HepG2 (cell line): ENCODE data around the gene LRSAM1. TPM values are rescaled to one million over a fixed set of nuclear protein-coding genes. Genes with fewer than 3 reads are reported as not detected.
A peak's percentile ranks its signal among the peaks of the same experiment; 100 is the strongest.

ENCODE experiments used
- DNMT3B ChIP-seq: conservative IDR thresholded peaks from 2 replicates; pipeline ENCODE4 v1.6.1; 2016; ENCODE audit warnings: missing biosample characterization, control low read depth
- JUND ChIP-seq: sonication (generic); formaldehyde crosslinking; IDR thresholded peaks from 2 replicates; pipeline ENCODE4 v1.8.0; 2022; ENCODE audit warnings: mild to moderate bottlenecking, missing genetic modification reagents
- KLF13 ChIP-seq: sonication (generic); formaldehyde crosslinking; IDR thresholded peaks from 2 replicates; pipeline ENCODE4 v1.4.0; 2020; ENCODE audit warnings: mild to moderate bottlenecking, missing genetic modification reagents
- RARA ChIP-seq: IDR thresholded peaks from 2 replicates; pipeline ENCODE4 v1.6.1; 2016; ENCODE audit warnings: missing genetic modification reagents, missing compliant biosample characterization
- RCOR2 ChIP-seq: IDR thresholded peaks from 2 replicates; pipeline ENCODE4 v1.6.1; 2016; ENCODE audit warnings: missing biosample characterization, missing genetic modification reagents
- SMARCE1 ChIP-seq: fragments of 450-650 bp; IDR thresholded peaks from 2 replicates; pipeline ENCODE4 v1.6.1; 2017; ENCODE audit warnings: borderline replicate concordance
- SRSF4 ChIP-seq: fragments of 200-400 bp; formaldehyde crosslinking; IDR thresholded peaks from one replicate; pipeline ENCODE4 v1.6.1; 2018; ENCODE audit warnings: mild to moderate bottlenecking, low read depth, low read length, moderate library complexity; ENCODE audit not compliant: poor library complexity, severe bottlenecking
- YEATS2 ChIP-seq: sonication (generic); formaldehyde crosslinking; IDR thresholded peaks from 2 replicates; pipeline ENCODE4 v1.4.0; 2020; ENCODE audit warnings: missing genetic modification reagents, borderline replicate concordance
- ZFP1 ChIP-seq: IDR thresholded peaks from 2 replicates; pipeline ENCODE4 v1.6.1; 2016
- ZNF207 ChIP-seq: fragments of 450-650 bp; IDR thresholded peaks from 2 replicates; pipeline ENCODE4 v1.6.1; 2016; ENCODE audit warnings: antibody characterized with exemption, borderline replicate concordance
- ZNF3 ChIP-seq: IDR thresholded peaks from 2 replicates; pipeline ENCODE4 v1.7.0; 2017; ENCODE audit warnings: inconsistent platforms
- ZNF44 ChIP-seq: sonication (generic); formaldehyde crosslinking; IDR thresholded peaks from 2 replicates; pipeline ENCODE4 v1.5.1; 2020; ENCODE audit warnings: mild to moderate bottlenecking, missing genetic modification reagents
- ZNF530 ChIP-seq: sonication (generic); formaldehyde crosslinking; IDR thresholded peaks from 2 replicates; pipeline ENCODE4 v1.5.0; 2020; ENCODE audit warnings: low read depth, mild to moderate bottlenecking, missing genetic modification reagents
- polyA plus RNA-seq, 8 experiments: library from polyadenylated mRNA; depleted of rRNA in 3 of 8; stranded (reverse) in 7 of 8; unstranded in 1 of 8; fragments of >200 nt; fragmentation: Illumina TruSeq in 4 of 8; extraction: Trizol in 4 of 8; gene quantifications; 2 replicates each; pipeline versions ENCODE4 v1.2.1 to v1.2.3, GENCODE V29; 2011 to 2016; ENCODE audit warnings: low read depth in 4 of 8, missing spikeins in 1 of 8, mixed read lengths in 1 of 8; ENCODE audit not compliant: insufficient read depth in 1 of 8
- total RNA-seq, 5 experiments: library from RNA; depleted of rRNA; stranded (reverse); fragments of >200 nt; fragmentation: Illumina TruSeq; extraction: Trizol; gene quantifications; 2 replicates each; pipeline ENCODE4 v1.2.3, GENCODE V29; 2016; ENCODE audit warnings: low read depth in 1 of 5
- TF ChIP-seq, protein P1 (sequence below): sonication (generic); formaldehyde crosslinking; IDR thresholded peaks from 2 replicates; pipeline ENCODE4 v1.4.0; 2020; ENCODE audit warnings: missing genetic modification reagents
- TF ChIP-seq, protein P2 (sequence below): sonication (generic); formaldehyde crosslinking; IDR thresholded peaks from 2 replicates; pipeline ENCODE4 v1.8.1; 2022; ENCODE audit warnings: low read depth, mild to moderate bottlenecking, missing genetic modification reagents
- TF ChIP-seq, protein P3 (sequence below): sonication (generic); formaldehyde crosslinking; conservative IDR thresholded peaks from 2 replicates; pipeline ENCODE4 v1.5.0; 2020; ENCODE audit warnings: missing genetic modification reagents
- TF ChIP-seq, protein P4 (sequence below): sonication (generic); formaldehyde crosslinking; IDR thresholded peaks from 2 replicates; pipeline ENCODE4 v1.5.0; 2020; ENCODE audit warnings: mild to moderate bottlenecking, missing genetic modification reagents, moderate library complexity

Gene LRSAM1
- total and polyA plus RNA-seq, 2 of the 13 experiments (the other 11 are each of a cell fraction or from before 2014, with no cell fraction given): 8.7 to 10.2 TPM

DNA sequence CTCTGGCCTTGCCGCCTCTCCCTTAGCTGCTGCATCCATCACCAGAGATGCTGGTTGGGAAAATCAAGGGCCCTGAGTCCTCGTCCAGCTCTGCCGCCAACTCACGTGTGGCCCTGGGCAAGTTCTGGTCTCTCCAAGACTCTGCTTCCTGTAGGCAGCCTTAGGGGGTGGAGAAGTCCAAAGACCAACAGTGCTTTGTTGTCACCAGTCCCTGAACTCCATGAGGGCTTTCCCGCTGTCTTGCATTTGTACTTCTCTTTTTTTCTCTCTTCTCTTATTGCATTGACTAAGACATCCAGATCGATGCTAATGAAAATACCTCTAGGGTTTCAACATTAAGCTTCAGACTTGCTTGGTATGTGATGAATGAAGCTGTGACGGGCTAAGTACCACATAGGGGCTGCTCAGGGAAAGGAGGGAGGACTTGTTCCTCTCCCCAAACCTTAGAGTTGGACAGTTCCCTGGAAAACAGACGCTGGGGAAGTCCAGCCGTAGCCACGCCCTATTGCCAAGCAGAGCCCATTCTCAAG is 97.1 kb downstream of the LRSAM1 start (continued):
- TF ChIP-seq, protein P1, sequence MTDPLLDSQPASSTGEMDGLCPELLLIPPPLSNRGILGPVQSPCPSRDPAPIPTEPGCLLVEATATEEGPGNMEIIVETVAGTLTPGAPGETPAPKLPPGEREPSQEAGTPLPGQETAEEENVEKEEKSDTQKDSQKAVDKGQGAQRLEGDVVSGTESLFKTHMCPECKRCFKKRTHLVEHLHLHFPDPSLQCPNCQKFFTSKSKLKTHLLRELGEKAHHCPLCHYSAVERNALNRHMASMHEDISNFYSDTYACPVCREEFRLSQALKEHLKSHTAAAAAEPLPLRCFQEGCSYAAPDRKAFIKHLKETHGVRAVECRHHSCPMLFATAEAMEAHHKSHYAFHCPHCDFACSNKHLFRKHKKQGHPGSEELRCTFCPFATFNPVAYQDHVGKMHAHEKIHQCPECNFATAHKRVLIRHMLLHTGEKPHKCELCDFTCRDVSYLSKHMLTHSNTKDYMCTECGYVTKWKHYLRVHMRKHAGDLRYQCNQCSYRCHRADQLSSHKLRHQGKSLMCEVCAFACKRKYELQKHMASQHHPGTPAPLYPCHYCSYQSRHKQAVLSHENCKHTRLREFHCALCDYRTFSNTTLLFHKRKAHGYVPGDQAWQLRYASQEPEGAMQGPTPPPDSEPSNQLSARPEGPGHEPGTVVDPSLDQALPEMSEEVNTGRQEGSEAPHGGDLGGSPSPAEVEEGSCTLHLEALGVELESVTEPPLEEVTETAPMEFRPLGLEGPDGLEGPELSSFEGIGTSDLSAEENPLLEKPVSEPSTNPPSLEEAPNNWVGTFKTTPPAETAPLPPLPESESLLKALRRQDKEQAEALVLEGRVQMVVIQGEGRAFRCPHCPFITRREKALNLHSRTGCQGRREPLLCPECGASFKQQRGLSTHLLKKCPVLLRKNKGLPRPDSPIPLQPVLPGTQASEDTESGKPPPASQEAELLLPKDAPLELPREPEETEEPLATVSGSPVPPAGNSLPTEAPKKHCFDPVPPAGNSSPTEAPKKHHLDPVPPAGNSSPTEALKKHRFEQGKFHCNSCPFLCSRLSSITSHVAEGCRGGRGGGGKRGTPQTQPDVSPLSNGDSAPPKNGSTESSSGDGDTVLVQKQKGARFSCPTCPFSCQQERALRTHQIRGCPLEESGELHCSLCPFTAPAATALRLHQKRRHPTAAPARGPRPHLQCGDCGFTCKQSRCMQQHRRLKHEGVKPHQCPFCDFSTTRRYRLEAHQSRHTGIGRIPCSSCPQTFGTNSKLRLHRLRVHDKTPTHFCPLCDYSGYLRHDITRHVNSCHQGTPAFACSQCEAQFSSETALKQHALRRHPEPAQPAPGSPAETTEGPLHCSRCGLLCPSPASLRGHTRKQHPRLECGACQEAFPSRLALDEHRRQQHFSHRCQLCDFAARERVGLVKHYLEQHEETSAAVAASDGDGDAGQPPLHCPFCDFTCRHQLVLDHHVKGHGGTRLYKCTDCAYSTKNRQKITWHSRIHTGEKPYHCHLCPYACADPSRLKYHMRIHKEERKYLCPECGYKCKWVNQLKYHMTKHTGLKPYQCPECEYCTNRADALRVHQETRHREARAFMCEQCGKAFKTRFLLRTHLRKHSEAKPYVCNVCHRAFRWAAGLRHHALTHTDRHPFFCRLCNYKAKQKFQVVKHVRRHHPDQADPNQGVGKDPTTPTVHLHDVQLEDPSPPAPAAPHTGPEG (CRISPR knock-in tag): no peak
- TF ChIP-seq SRSF4: no peak
- TF ChIP-seq, protein P2, sequence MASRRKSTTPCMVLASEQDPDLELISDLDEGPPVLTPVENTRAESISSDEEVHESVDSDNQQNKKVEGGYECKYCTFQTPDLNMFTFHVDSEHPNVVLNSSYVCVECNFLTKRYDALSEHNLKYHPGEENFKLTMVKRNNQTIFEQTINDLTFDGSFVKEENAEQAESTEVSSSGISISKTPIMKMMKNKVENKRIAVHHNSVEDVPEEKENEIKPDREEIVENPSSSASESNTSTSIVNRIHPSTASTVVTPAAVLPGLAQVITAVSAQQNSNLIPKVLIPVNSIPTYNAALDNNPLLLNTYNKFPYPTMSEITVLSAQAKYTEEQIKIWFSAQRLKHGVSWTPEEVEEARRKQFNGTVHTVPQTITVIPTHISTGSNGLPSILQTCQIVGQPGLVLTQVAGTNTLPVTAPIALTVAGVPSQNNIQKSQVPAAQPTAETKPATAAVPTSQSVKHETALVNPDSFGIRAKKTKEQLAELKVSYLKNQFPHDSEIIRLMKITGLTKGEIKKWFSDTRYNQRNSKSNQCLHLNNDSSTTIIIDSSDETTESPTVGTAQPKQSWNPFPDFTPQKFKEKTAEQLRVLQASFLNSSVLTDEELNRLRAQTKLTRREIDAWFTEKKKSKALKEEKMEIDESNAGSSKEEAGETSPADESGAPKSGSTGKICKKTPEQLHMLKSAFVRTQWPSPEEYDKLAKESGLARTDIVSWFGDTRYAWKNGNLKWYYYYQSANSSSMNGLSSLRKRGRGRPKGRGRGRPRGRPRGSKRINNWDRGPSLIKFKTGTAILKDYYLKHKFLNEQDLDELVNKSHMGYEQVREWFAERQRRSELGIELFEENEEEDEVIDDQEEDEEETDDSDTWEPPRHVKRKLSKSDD (CRISPR knock-in tag): no peak
- no peak for TF ChIP-seq ZNF3 (CRISPR knock-in tag)
- 0 out of 2 replicates have a peak, but pooled peaks have one; percentile 71 for TF ChIP-seq DNMT3B
- TF ChIP-seq RCOR2: no peak
- TF ChIP-seq JUND (CRISPR knock-in tag): no peak
- TF ChIP-seq RARA (CRISPR knock-in tag): peak; percentile 71
- no peak for TF ChIP-seq SMARCE1
- TF ChIP-seq KLF13: no peak
- TF ChIP-seq, protein P3, sequence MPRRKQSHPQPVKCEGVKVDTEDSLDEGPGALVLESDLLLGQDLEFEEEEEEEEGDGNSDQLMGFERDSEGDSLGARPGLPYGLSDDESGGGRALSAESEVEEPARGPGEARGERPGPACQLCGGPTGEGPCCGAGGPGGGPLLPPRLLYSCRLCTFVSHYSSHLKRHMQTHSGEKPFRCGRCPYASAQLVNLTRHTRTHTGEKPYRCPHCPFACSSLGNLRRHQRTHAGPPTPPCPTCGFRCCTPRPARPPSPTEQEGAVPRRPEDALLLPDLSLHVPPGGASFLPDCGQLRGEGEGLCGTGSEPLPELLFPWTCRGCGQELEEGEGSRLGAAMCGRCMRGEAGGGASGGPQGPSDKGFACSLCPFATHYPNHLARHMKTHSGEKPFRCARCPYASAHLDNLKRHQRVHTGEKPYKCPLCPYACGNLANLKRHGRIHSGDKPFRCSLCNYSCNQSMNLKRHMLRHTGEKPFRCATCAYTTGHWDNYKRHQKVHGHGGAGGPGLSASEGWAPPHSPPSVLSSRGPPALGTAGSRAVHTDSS (CRISPR knock-in tag): no peak
- no peak for TF ChIP-seq ZFP1
- TF ChIP-seq ZNF530 (CRISPR knock-in tag): no peak
- TF ChIP-seq YEATS2 (CRISPR knock-in tag): no peak; the same call in 1 of the 2 replicates
- no peak for TF ChIP-seq ZNF207
- TF ChIP-seq, protein P4, sequence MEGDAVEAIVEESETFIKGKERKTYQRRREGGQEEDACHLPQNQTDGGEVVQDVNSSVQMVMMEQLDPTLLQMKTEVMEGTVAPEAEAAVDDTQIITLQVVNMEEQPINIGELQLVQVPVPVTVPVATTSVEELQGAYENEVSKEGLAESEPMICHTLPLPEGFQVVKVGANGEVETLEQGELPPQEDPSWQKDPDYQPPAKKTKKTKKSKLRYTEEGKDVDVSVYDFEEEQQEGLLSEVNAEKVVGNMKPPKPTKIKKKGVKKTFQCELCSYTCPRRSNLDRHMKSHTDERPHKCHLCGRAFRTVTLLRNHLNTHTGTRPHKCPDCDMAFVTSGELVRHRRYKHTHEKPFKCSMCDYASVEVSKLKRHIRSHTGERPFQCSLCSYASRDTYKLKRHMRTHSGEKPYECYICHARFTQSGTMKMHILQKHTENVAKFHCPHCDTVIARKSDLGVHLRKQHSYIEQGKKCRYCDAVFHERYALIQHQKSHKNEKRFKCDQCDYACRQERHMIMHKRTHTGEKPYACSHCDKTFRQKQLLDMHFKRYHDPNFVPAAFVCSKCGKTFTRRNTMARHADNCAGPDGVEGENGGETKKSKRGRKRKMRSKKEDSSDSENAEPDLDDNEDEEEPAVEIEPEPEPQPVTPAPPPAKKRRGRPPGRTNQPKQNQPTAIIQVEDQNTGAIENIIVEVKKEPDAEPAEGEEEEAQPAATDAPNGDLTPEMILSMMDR (CRISPR knock-in tag): no peak
- TF ChIP-seq ZNF44 (CRISPR knock-in tag): no peak
